ENCODE measurements around the gene TEX101.
"Not testable (repeated sequence)": the region's sequence is repeated elsewhere in the genome, so short reads cannot be mapped to it uniquely, and the experiment has no call there.

TEX101 gene, protein sequence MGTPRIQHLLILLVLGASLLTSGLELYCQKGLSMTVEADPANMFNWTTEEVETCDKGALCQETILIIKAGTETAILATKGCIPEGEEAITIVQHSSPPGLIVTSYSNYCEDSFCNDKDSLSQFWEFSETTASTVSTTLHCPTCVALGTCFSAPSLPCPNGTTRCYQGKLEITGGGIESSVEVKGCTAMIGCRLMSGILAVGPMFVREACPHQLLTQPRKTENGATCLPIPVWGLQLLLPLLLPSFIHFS

DNA sequence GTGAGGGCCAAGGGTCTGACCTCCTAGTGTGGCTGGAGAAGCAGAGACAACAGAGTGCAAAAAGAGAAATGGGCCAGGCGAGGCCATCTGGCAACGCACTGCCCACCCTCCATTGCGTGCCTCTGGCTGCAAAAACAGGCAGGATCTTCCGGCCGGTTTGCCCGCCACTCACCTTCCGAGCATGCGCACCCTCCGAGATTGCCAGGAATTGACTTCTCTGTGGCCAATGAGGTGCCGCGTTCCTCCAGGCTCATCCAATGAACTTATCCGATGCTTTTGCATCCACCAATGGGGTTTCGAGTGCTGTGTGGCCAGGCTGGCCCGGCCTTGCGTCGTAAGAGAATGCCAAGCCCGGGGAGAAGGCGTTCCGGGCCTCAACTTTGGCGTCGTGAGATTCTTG, at the start of gene TEX101:
Gene TEX101, plus strand, starts transcription at position 337 of the 400 bp plus-strand sequence. CDS start 1,030 bp downstream, outside the sequence.
- no peak for DNase-seq

DNA sequence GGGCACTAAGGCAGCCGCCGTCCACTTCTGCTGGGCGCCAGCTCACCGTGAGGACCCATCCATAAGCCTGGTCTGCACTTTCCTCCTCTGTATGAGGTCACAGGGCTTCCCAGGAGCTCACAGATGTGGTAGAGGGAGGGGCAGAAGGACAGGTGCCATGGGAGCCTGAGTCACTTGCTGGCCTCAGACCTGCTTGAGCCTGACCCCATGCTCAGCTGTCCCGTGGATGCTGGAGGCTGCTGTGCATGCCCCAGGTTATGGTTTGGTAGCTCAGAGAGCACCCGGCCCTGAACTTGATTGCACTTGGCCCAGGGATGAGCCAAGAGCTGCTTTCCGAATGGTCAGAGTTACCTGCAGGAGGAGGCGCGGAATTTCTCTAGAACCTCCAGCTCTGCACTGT, 49.0 kb upstream of the TEX101 start:
- DNase-seq: not testable (repeated sequence)

DNA sequence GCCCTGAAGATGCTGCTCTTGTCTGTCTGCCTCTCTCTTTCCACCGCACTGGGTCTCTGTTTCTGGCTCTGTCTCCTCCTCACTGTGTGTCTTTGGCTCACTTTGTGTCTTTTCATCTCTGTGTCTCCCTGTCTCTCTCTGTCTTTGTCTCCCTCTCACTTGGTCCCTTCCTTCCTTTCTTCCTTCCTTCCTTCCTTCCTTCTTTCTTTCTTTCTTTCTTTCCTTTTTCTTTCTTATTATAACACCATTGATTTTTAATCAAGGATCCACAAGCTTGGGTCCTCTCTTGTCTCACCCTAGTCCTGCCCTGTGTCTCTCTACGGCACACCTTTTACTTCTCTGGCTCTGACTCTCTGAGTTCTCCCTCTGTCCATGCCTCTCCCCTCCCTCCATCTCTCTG, 46.9 kb upstream of the TEX101 start:
- no peak for DNase-seq

DNA sequence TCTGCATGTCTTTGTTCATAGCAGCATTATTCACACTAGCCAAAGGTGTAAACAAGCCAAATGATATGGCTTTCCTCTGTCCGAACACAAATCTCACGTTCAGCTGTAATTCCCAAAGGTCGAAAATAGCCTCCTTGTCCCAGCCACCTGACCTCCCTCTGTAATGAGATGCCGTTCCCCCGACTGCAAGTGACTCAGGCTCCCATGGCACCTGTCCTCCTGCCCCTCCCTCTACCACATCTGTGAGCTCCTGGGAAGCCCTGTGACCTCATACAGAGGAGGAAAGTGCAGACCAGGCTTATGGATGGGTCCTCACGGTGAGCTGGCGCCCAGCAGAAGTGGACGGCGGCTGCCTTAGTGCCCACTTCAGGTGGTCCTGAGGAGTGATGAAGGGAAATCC, 45.8 kb upstream of the TEX101 start:
- DNase-seq: not testable (repeated sequence)

DNA sequence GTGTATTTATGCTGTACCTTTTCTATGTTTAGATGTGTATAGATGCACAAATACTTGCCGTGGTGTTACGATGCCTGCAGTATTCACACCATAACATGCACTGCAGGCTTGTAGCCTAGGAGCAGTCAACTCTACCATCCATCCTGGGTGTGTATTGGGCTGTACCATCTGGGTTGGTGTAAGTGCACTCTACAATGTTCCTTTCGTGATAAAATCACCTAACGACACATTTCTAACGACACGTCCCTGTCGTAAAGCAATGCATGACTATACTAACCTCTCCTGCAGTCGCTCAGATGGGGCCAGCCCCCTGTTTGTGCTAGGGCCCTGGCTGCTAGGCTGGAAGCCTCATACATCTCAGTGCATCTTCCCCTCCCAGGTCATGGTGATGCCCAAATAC, 42.8 kb upstream of the TEX101 start:
- DNase-seq: no peak

DNA sequence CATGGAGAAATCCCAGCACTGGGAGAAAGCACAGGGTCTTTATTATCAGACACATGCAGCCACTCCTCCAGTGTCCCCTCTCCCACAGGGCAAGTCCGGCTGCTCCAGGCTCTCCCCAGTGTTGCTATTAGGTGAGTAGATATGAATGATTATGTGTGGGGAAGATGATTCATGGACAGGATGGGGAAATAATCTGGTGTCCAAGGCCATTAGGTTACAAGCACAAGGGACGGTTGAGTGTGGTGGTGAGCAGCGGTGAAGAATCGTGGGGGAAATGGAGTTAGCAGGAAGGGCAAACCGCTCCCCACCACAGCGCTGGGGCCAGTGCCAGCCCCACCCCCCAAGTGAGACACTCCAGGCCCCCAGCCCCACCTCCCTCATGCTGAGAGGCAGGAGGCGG, 42.2 kb upstream of the TEX101 start:
- DNase-seq: no peak

DNA sequence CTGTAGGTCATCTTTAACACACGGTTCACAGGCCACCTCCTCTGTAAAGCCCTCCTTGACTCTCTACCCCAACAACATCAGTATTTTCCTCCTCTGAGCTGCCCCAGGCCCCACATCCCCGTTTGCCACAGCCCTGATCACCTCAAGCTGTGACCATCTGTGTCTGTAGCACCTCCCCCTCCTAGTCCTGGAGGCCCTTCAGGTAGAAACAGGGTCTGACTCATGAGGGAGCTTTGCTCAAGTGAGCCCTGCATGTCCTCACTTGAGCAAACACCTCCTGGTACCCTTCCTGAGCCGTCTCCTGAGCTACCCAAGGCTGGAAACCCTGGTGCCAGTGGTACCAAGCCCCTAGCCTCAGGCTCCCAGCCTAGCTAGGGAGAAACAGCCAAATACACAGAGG, 37.1 kb upstream of the TEX101 start:
- DNase-seq: not testable (repeated sequence)

DNA sequence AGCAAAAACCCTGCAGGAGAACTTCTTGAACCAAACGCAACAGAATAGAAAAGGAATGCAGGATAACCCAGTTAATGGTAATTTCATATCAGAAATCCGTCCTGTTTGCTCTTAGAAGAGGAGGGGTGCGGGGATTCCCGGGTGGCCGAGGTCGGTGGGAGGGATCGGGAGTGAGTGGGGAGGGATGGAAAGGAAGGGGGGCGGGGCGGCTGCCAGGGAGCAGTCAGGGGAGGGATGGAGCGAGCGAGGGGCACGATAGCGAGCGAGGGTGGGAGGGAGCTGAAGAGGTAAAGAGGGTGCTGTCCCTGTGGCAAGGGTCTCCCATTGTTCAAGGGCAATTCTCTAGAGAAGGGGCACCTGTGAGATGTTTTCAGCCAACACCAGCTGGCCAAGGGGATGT, 34.7 kb upstream of the TEX101 start:
- no peak for DNase-seq

DNA sequence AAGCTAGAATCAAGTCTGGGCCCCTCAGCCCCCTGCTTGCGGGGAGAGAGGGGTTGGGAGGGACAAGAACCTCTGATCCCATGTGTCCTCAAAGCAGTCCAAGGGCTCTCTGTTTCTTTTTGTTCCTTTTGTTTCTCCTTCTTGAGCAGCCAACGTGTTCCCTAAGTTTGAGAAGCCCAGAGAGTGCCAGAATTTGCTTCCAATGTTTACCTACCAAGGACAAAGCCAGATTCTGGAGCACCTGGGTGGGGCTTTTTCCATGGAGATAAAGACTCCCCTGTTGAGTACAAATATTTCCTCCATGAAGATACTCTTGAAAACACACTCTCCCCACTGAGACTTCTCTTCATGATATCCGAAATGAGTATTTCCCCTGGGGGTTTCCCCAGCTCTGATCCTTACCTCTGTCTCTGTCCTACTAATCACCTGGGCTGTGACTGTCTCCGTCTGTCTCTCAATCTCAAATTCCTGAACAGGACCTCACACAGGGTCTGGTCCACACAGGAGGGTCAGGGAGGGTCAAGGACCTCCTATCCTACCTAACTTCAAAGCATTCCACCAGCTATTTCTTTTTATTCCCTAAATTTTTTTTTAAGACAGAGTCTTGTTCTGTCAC, 33.8 kb upstream of the TEX101 start:
- no peak for DNase-seq

DNA sequence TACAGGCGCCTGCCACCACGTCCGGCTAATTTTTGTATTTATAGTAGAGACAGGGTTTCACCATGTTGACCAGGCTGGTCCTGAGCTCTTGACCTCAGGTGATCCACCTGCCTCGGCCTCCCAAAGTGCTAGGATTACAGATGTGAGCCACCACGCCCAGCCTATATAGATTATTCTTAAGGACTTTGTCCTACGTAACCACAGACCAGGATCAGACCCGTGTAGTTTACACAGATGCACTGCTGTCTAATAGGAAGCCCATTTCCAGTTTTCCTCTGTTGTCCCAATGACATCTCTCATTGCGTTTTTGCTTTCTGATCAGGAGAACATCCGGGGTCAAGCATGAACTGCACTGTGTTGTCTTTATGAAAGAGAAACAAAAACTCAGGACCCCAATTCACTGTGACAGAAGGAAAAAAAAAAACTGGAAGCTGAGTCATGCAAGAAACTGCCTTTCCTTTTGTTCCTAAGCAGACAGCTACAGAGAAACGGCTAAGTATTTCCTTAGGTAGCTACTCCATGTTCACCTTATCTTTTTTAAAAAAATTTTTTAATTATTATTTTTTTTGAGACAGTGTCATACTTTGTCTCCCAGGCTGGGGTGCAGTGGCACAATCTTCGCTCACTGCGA, 32.0 kb upstream of the TEX101 start:
- not testable (repeated sequence) for DNase-seq

DNA sequence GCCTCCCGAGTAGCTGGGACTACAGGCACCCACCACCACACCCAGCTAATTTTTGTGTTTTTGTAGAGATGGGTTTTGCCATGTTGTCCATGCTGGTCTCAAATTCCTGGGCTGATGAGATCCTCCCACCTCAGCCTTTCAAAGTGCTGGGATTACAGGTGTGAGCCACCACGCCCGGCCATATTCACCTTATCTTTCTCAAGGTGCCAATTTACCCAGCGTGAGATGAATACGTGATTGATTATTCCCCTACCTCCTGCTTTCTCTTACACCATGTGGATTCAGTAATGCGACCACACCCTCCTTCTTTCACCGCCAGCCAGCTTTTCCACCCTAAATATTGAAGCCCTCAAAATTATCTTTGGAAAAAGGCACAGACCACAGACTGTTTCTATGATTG, 31.4 kb upstream of the TEX101 start:
- DNase-seq: not testable (repeated sequence)

DNA sequence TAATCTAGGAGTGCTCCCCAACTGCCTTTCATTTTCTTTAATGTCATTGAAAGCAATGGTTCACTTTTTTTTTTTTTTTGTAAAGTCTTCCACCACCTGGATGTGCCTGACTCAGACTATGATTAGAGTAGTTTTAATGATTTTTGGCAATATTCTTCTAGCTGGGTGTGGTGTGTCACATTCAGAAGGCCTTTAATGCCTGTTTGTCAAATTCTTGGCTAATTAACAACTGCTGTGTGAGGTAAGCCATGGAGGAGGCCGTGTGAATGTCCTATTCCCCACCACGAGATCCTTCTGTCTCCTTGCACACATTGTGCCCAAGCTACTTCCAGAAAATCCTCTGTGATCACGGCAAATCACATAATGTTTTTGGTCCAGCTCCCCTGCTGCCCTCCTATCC, 30.9 kb upstream of the TEX101 start:
- not testable (repeated sequence) for DNase-seq

DNA sequence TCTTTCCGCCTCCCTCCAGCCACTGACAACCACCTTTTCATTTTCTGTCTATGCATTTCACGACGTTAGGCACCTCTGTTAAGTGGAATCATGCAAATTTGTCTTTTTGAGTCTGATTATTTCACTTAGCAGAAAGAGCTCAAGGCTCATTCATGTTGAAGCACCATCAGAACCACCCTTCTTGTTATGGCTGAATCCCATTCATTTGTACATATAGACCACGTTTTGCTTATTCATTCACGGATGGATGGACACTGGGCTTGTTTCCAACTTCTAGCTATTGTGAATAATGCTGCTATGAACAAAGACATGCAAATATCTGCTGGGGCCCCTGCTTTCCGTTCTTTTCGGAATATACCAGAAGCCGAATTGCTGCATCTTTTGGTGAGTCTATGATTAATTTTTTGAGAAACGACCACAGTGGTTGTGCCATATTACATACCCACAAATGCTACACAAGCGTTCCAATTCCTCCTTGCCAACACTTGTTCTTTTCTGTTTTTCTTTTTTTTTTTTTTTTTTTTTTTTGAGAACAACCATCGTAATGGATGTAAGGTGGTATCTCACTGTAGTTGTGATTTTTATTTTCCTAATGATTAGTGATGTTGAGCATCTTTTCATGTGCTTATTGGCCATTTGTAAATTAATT, 23.7 kb upstream of the TEX101 start:
- not testable (repeated sequence) for DNase-seq

DNA sequence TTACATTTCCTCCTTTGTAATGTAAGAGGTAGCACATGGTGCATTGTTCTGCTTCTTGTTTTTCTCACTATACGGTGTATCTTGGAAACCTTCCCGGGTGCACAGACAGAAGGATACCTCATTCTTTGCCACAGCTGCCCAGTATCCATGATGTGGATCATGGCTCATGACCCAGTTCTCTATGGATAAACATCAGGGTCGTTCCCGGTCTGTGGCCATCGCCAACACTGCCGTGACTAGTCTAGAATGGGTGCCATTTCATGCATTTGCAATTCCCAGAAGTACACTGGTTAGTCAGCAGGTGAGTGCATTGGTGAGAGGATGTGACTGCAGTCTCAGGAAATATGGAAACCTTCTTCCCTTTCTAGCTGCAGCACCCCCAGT, 23.1 kb upstream of the TEX101 start:
- not testable (repeated sequence) for DNase-seq

DNA sequence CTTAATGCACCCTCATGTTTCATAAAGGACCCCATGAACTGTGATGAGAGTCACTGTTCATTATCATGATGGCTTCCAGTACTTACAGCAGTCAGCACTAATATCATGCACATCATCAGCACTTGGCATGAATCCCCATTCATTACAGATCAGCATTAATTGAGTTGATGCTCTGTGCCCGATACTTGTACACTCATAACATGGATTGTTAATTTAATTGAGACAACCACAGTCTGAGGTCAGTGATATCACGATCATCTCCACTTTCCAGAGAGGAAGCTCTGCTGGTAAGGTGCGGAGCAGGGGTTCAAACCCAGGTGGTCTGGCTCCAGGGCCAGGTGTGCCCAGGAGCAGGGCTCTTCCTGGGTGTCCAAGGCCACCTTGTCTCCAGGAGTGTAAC, 21.2 kb upstream of the TEX101 start:
- DNase-seq: not testable (repeated sequence)

DNA sequence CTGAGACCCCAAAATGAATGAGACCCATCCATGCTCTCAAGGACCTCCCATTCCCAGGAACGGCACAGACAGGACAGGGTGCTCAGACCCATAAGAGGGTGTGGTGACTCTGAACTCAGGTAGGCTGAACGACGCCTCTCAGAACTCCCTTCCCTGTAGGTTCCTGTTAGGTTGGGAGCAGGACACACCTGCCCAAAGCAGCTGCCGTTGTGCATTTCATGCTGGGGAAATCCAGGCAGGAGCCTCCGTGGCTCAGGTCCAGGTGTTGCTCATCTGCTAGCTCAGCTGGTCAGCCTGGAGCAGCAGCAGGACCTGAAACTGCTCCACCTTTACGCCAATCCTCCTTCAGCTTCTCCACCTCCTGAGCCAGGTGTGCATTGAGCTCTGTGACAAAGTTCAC, 19.1 kb upstream of the TEX101 start:
- no peak for DNase-seq

DNA sequence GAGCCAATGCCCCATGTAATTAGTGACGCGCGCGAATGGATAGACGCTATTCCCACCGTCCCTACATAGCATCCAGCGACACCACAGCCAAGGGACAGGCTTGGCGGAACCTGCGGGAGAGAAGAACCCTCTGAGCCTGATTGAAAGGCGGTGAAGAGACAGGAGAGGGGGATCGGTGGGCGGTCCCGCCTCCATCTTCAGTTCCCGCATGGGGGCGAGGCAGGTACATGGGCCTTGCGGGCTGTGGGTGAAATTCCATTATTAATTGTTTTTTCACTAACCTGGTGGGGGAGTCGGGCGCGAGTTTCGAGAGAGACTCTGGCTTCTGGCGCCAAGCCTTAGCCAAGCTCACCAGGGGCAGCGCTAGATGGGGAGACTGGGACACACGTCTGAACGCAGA, 8.4 kb upstream of the TEX101 start:
- DNase-seq: no peak

DNA sequence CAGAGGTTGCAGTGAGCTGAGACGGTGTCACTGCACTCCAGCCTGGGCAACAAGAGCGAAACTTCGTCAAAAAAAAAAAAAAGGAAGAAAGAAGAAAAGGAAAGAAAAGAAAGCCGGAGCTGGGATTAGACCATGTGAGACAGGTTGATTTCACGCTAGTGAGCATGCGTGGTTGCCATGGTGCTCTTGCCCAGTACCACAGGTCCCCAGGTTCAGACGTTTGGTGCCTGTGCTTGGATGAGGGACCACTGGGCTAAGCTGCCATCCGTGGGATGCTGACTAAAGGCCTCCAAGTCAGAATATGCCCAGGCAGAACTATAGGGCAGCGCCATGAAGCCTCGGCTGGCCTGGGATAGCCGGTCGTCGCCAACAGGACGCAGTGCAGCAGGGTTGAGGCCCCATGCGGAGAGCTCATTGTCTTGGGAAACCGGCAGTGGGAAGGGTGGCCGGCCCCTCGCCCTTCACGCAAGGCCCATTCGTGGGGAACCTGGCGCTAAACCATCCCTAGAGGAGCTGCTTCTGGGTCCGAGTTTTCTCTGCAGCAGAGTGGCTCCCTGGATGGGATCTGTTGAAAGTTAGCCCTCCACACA, 7.2 kb upstream of the TEX101 start:
- no peak for DNase-seq

DNA sequence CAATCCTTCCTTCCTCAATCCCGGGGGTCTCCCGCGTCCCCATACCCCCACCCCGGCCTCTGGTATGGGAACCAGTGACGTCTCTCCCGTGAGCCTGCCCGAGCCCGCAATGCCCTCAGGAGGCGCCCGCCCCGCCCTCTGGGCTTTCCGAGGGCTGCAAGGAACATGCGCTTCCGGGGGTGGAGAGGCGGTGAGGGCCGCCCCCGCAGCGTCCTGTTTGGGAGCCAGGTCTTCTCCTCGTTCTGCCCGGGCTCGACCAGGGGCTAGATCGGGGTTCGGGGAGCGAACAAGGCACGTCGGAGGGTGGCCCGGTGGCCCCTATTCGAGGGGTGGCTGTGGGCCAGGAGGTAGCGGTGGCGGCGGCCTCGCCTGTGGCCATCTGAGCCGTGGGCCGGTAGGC, 6.6 kb upstream of the TEX101 start:
- DNase-seq: no peak

DNA sequence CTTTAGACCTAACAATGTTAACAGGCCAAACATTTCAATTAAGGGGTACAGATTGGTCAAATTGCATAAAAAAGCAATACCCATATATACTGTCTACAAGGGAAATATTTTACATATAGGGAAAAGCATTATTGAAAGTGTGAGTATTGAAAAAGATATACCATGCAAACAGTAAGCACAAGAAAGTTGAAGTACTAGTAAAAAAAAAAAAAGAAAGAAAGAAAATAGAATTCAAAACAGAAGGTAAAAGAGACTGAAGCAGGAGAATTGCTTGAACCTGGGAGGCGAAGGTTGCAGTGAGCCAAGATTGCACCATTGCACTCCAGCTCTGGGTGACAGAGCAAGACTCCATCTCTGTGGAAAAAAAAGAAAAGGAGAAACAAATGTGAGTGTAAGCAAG, 5.3 kb upstream of the TEX101 start:
- DNase-seq: no peak

DNA sequence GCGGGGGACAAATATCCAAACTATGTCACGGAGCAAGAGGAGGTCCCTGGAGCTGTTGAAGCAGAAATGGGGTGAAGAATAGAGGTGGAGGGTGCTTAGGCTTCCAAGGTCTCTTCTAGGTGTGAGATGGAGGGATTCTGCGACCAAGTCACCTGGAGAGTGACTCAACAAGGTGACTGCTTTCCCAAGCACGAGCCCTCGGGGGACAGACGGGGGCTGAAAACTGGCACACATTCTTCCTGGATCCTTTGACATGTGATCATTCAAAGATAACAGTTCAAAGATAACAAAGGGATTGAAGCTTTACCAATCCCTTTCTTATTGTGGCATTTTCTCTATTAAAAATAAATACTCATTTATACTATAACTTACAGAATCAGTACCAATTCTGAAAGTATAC, 2.2 kb upstream of the TEX101 start:
- DNase-seq: no peak

DNA sequence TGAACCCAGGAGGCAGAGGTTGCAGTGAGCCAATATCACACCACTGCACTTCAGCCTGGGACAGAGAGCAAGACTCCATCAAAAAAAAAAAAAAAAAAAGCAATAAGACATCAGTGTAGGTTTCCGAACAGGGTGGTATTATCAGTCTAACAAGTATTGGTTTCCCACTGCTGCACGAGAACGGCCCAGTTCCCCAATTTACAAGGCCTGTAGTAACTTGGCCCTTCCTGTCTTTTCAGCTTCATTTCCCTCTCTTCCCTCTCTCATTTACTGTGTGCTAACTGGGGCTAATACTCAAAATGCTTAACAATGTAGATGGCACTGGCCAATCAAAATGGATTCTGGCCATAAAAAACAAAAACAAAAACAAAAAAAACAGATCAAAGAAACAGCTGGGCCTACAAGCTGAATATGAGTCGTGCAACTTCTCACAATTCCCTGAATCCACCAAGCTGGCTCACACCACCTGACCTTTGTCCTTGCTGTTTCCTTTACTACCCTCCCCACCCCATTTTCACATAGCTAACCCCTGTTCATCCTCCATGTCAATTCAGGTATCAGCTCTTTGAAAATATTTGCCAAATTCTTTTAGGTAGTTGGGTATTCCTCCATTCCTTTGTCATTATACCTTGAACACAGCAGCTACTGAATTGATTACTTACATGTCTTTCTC, 2.4 kb downstream of the TEX101 start:
- no peak for DNase-seq

DNA sequence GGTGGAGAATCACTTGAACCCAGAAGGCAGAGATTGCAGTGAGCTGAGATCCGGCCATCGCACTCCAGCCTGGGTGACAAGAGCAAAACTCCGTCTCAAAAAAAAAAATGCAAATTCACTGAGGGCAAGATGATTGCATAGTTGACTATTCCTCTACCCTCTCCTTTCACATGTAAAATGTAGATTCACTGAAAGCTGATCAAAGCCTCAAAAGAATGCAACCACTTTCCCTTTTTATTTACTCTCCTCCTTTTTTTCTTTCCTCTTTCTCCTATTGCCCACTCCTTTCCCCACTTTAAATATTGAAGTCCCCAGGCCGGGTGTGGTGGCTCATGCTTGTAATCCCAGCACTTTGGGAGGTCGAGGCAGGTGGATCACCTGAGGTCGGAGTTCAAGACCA, 6.3 kb downstream of the TEX101 start:
- DNase-seq: no peak
